ENCODE results near the gene ACRBP.

ACRBP gene

GRCh38 chr12:6684609-6685008, 37.4 kb upstream of the ACRBP start:
- H3K4me3 ChIP-seq (ENCODE audit: low read depth in 1 of 5, low read length in 5 of 5), result no peak overlapping the region
- no peaks in the 10 kb centered on the region for H3K9me3 ChIP-seq (ENCODE audit: control insufficient read depth in 5 of 5, low read length in 5 of 5)
- H3K4me1 ChIP-seq (ENCODE audit: control insufficient read depth in 5 of 5, insufficient read depth in 5 of 5, low read length in 5 of 5), result peaks cover 5 to 29% (median 21%) of the 10 kb centered on the region in 5 donors
- peaks cover 3 to 24% (median 12%) of the 10 kb centered on the region in 5 donors for H3K36me3 ChIP-seq (ENCODE audit: control insufficient read depth in 5 of 5, insufficient read depth in 5 of 5, low read length in 5 of 5)
- no peak overlapping the region for H3K9ac ChIP-seq (ENCODE audit: low read length in 5 of 5)
- H3K27me3 ChIP-seq (ENCODE audit: control insufficient read depth in 5 of 5, insufficient read depth in 4 of 5, low read length in 5 of 5), result no peaks in the 10 kb centered on the region
- no peak overlapping the region for H3K27ac ChIP-seq (ENCODE audit: low read depth, low read length)

- Histone ChIP-seq H3K36me3 (ENCODE audit: control insufficient read depth in 5 of 5, insufficient read depth in 5 of 5, low read length in 5 of 5) (peaks cover 31 to 93% (median 76%) of the 10 kb centered on the region in 5 donors), H3K4me3 (ENCODE audit: low read depth in 1 of 5, low read length in 5 of 5) (no peak overlapping the region), H3K27ac (ENCODE audit: low read depth, low read length) (no peak overlapping the region), H3K9me3 (ENCODE audit: control insufficient read depth in 5 of 5, low read length in 5 of 5) (no peaks in the 10 kb centered on the region), H3K9ac (ENCODE audit: low read length in 5 of 5) (no peak overlapping the region), H3K4me1 (ENCODE audit: control insufficient read depth in 5 of 5, insufficient read depth in 5 of 5, low read length in 5 of 5) (no peaks in the 10 kb centered on the region), H3K27me3 (ENCODE audit: control insufficient read depth in 5 of 5, insufficient read depth in 4 of 5, low read length in 5 of 5) (no peaks in the 10 kb centered on the region)
Observed at GRCh38 chr12:6676962-6677361, 29.7 kb upstream of the ACRBP start.

- H3K9ac ChIP-seq (ENCODE audit: low read length in 5 of 5), result no peak overlapping the region
- H3K4me3 ChIP-seq (ENCODE audit: low read depth in 1 of 5, low read length in 5 of 5), result no peak overlapping the region
- peaks cover 40 to 100% (median 91%) of the 10 kb centered on the region in 5 donors for H3K36me3 ChIP-seq (ENCODE audit: control insufficient read depth in 5 of 5, insufficient read depth in 5 of 5, low read length in 5 of 5)
- H3K27me3 ChIP-seq (ENCODE audit: control insufficient read depth in 5 of 5, insufficient read depth in 4 of 5, low read length in 5 of 5), result no peaks in the 10 kb centered on the region
- no peaks in the 10 kb centered on the region for H3K9me3 ChIP-seq (ENCODE audit: control insufficient read depth in 5 of 5, low read length in 5 of 5)
- no peaks in the 10 kb centered on the region for H3K4me1 ChIP-seq (ENCODE audit: control insufficient read depth in 5 of 5, insufficient read depth in 5 of 5, low read length in 5 of 5)
- H3K27ac ChIP-seq (ENCODE audit: low read depth, low read length), result no peak overlapping the region
Observed at GRCh38 chr12:6672143-6672542, 24.9 kb upstream of the ACRBP start.

GRCh38 chr12:6667559-6668210, 20.5 kb upstream of the ACRBP start:
- Histone ChIP-seq H3K4me1 (ENCODE audit: control insufficient read depth in 5 of 5, insufficient read depth in 5 of 5, low read length in 5 of 5) (peaks cover 0 to 6% (median 4%) of the 10 kb centered on the region in 5 donors), H3K9me3 (ENCODE audit: control insufficient read depth in 5 of 5, low read length in 5 of 5) (no peaks in the 10 kb centered on the region), H3K27ac (ENCODE audit: low read depth, low read length) (no peak overlapping the region), H3K9ac (ENCODE audit: low read length in 5 of 5) (no peak overlapping the region), H3K4me3 (ENCODE audit: low read depth in 1 of 5, low read length in 5 of 5) (no peak overlapping the region), H3K36me3 (ENCODE audit: control insufficient read depth in 5 of 5, insufficient read depth in 5 of 5, low read length in 5 of 5) (peaks cover 17 to 68% (median 59%) of the 10 kb centered on the region in 5 donors), H3K27me3 (ENCODE audit: control insufficient read depth in 5 of 5, insufficient read depth in 4 of 5, low read length in 5 of 5) (no peaks in the 10 kb centered on the region)

GRCh38 chr12:6666211-6666610, 19.0 kb upstream of the ACRBP start:
- Histone ChIP-seq H3K9me3 (ENCODE audit: control insufficient read depth in 5 of 5, low read length in 5 of 5) (no peaks in the 10 kb centered on the region), H3K27ac (ENCODE audit: low read depth, low read length) (no peak overlapping the region), H3K4me1 (ENCODE audit: control insufficient read depth in 5 of 5, insufficient read depth in 5 of 5, low read length in 5 of 5) (peaks cover 4 to 17% (median 14%) of the 10 kb centered on the region in 5 donors), H3K4me3 (ENCODE audit: low read depth in 1 of 5, low read length in 5 of 5) (no peak overlapping the region), H3K36me3 (ENCODE audit: control insufficient read depth in 5 of 5, insufficient read depth in 5 of 5, low read length in 5 of 5) (peaks cover 10 to 53% (median 44%) of the 10 kb centered on the region in 5 donors), H3K9ac (ENCODE audit: low read length in 5 of 5) (no peak overlapping the region), H3K27me3 (ENCODE audit: control insufficient read depth in 5 of 5, insufficient read depth in 4 of 5, low read length in 5 of 5) (no peaks in the 10 kb centered on the region)

- H3K9ac ChIP-seq (ENCODE audit: low read length in 5 of 5), result no peak overlapping the region
- H3K27ac ChIP-seq (ENCODE audit: low read depth, low read length), result no peak overlapping the region
- H3K4me3 ChIP-seq (ENCODE audit: low read depth in 1 of 5, low read length in 5 of 5), result no peak overlapping the region
- peaks cover 4 to 17% (median 14%) of the 10 kb centered on the region in 5 donors for H3K4me1 ChIP-seq (ENCODE audit: control insufficient read depth in 5 of 5, insufficient read depth in 5 of 5, low read length in 5 of 5)
- no peaks in the 10 kb centered on the region for H3K27me3 ChIP-seq (ENCODE audit: control insufficient read depth in 5 of 5, insufficient read depth in 4 of 5, low read length in 5 of 5)
- H3K36me3 ChIP-seq (ENCODE audit: control insufficient read depth in 5 of 5, insufficient read depth in 5 of 5, low read length in 5 of 5), result peaks cover 6 to 40% (median 31%) of the 10 kb centered on the region in 5 donors
- H3K9me3 ChIP-seq (ENCODE audit: control insufficient read depth in 5 of 5, low read length in 5 of 5), result no peaks in the 10 kb centered on the region
Observed at GRCh38 chr12:6664902-6665301, 17.7 kb upstream of the ACRBP start.

GRCh38 chr12:6662906-6663742, 15.9 kb upstream of the ACRBP start, which contains the start of gene ING4:
ING4 (minus strand) TSS chr12:6663119; CDS start chr12:6663101, 18 bp downstream.
- Histone ChIP-seq H3K27ac (ENCODE audit: low read depth, low read length) (peak within 1 kb of the TSS; percentile 74), H3K27me3 (ENCODE audit: control insufficient read depth in 5 of 5, insufficient read depth in 4 of 5, low read length in 5 of 5) (no peaks in the 10 kb centered on the region), H3K36me3 (ENCODE audit: control insufficient read depth in 5 of 5, insufficient read depth in 5 of 5, low read length in 5 of 5) (peaks cover 2 to 38% (median 19%) of the 10 kb centered on the region in 5 donors), H3K9me3 (ENCODE audit: control insufficient read depth in 5 of 5, low read length in 5 of 5) (no peaks in the 10 kb centered on the region), H3K4me1 (ENCODE audit: control insufficient read depth in 5 of 5, insufficient read depth in 5 of 5, low read length in 5 of 5) (peaks cover 4 to 17% (median 14%) of the 10 kb centered on the region in 5 donors), H3K4me3 (ENCODE audit: low read depth in 1 of 5, low read length in 5 of 5) (peak within 1 kb of the TSS; percentile 90 to 98 (median 98)), H3K9ac (ENCODE audit: low read length in 5 of 5) (peak within 1 kb of the TSS; percentile 65 to 85 (median 69))

GRCh38 chr12:6662602-6662905, 15.3 kb upstream of the ACRBP start:
- Histone ChIP-seq H3K4me1 (ENCODE audit: control insufficient read depth in 5 of 5, insufficient read depth in 5 of 5, low read length in 5 of 5) (peaks cover 4 to 17% (median 14%) of the 10 kb centered on the region in 5 donors), H3K9me3 (ENCODE audit: control insufficient read depth in 5 of 5, low read length in 5 of 5) (no peaks in the 10 kb centered on the region), H3K36me3 (ENCODE audit: control insufficient read depth in 5 of 5, insufficient read depth in 5 of 5, low read length in 5 of 5) (peaks cover 0 to 34% (median 14%) of the 10 kb centered on the region in 5 donors), H3K4me3 (ENCODE audit: low read depth in 1 of 5, low read length in 5 of 5) (peak overlapping the region; percentile 90 to 98 (median 98)), H3K9ac (ENCODE audit: low read length in 5 of 5) (peak overlapping the region; percentile 65 to 85 (median 69)), H3K27me3 (ENCODE audit: control insufficient read depth in 5 of 5, insufficient read depth in 4 of 5, low read length in 5 of 5) (no peaks in the 10 kb centered on the region), H3K27ac (ENCODE audit: low read depth, low read length) (peak overlapping the region; percentile 74)

GRCh38 chr12:6653987-6654386, 6.8 kb upstream of the ACRBP start:
- Histone ChIP-seq H3K36me3 (ENCODE audit: control insufficient read depth in 5 of 5, insufficient read depth in 5 of 5, low read length in 5 of 5) (peaks cover 10 to 82% (median 63%) of the 10 kb centered on the region in 5 donors), H3K4me1 (ENCODE audit: control insufficient read depth in 5 of 5, insufficient read depth in 5 of 5, low read length in 5 of 5) (peaks cover 0 to 3% (median 0%) of the 10 kb centered on the region in 5 donors), H3K27ac (ENCODE audit: low read depth, low read length) (no peak overlapping the region), H3K4me3 (ENCODE audit: low read depth in 1 of 5, low read length in 5 of 5) (no peak overlapping the region), H3K27me3 (ENCODE audit: control insufficient read depth in 5 of 5, insufficient read depth in 4 of 5, low read length in 5 of 5) (no peaks in the 10 kb centered on the region), H3K9ac (ENCODE audit: low read length in 5 of 5) (no peak overlapping the region), H3K9me3 (ENCODE audit: control insufficient read depth in 5 of 5, low read length in 5 of 5) (no peaks in the 10 kb centered on the region)

GRCh38 chr12:6653342-6653741, 6.1 kb upstream of the ACRBP start:
- H3K4me1 ChIP-seq (ENCODE audit: control insufficient read depth in 5 of 5, insufficient read depth in 5 of 5, low read length in 5 of 5), result peaks cover 0 to 3% (median 0%) of the 10 kb centered on the region in 5 donors
- no peaks in the 10 kb centered on the region for H3K27me3 ChIP-seq (ENCODE audit: control insufficient read depth in 5 of 5, insufficient read depth in 4 of 5, low read length in 5 of 5)
- no peak overlapping the region for H3K9ac ChIP-seq (ENCODE audit: low read length in 5 of 5)
- no peak overlapping the region for H3K4me3 ChIP-seq (ENCODE audit: low read depth in 1 of 5, low read length in 5 of 5)
- H3K27ac ChIP-seq (ENCODE audit: low read depth, low read length), result no peak overlapping the region
- H3K36me3 ChIP-seq (ENCODE audit: control insufficient read depth in 5 of 5, insufficient read depth in 5 of 5, low read length in 5 of 5), result peaks cover 10 to 78% (median 59%) of the 10 kb centered on the region in 5 donors
- no peaks in the 10 kb centered on the region for H3K9me3 ChIP-seq (ENCODE audit: control insufficient read depth in 5 of 5, low read length in 5 of 5)

Measured in subcutaneous abdominal adipose tissue (tissue), 5 donors.